ENCODE measurements around the gene TXNL4A.
"Not testable (repeated sequence)": the region's sequence is repeated elsewhere in the genome, so short reads cannot be mapped to it uniquely, and the experiment has no call there.

TXNL4A gene, protein sequence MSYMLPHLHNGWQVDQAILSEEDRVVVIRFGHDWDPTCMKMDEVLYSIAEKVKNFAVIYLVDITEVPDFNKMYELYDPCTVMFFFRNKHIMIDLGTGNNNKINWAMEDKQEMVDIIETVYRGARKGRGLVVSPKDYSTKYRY

DNA sequence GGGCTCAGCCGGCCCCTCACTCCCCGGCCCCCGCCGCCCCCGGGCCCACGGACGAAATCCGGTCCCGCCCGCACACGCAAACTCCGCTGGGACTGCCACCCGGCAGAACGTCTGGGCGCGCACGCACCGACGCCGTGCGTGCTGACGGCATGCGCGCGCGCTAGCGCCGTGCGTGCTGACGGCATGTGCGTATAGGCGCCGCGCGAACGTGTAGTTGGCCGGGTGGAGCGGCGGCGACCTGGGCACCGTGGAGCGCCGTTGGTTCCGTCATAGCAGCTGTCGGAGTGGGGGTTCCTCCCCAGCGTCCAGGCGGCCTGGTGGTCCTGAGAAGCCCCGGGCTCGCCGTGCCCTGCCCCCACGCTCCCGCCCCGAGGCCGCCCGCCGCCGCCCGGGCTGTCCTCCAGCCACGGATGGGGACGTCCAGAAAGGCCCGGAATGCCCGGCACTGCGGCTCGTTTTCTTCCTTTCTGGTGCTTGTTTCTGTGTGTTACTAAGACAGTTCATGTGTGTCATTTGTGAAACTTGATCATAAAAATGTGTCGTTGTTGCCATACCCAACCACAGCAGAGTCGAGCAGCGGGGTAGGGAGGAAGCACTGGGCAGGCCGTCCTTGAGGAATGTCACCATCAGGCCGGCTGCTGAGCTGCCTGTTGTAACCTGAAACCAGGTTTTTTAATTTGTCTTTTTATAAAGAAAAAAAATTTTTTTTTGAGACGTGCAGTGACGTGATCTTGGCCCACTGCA is at the start of gene TXNL4A:
Gene TXNL4A (minus strand): TSS at position 113 of the 744 bp plus-strand sequence. CDS start 171 bp downstream, outside the sequence.
- DNase-seq, result peak; percentile 32

GRCh38 chr18:80037300-80037699 is 48.9 kb upstream of the TXNL4A start:
- DNase-seq, result no peak

- peak; percentile 2 for DNase-seq
Observed at GRCh38 chr18:80035997-80036396, 47.6 kb upstream of the TXNL4A start.

DNA sequence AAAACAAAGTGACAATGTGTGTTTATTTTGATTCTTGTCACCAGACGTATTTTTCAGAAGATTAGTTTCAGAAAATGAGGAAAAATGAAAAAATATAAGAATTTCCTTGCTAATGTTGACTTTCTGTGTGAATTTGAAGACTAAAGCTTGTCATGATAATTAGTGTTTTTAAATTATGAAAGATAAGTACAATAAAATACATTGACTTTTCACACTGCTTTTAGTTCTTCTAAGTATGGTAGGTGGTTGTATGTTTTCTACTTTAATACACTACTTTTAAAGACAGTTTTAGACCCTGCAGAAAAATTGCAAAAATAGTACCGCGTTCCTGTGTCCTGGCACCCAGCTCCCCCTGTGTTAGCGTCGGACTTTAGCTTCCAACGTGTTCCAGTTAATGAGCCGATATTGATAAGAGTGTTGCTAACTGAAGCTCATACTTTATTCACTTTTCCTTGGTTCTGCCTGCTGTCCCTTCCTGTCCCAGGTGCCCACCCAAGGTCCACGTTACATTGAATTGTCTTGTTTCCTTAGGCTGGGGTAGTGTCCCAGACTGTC is 46.6 kb upstream of the TXNL4A start:
- DNase-seq, result no peak

DNA sequence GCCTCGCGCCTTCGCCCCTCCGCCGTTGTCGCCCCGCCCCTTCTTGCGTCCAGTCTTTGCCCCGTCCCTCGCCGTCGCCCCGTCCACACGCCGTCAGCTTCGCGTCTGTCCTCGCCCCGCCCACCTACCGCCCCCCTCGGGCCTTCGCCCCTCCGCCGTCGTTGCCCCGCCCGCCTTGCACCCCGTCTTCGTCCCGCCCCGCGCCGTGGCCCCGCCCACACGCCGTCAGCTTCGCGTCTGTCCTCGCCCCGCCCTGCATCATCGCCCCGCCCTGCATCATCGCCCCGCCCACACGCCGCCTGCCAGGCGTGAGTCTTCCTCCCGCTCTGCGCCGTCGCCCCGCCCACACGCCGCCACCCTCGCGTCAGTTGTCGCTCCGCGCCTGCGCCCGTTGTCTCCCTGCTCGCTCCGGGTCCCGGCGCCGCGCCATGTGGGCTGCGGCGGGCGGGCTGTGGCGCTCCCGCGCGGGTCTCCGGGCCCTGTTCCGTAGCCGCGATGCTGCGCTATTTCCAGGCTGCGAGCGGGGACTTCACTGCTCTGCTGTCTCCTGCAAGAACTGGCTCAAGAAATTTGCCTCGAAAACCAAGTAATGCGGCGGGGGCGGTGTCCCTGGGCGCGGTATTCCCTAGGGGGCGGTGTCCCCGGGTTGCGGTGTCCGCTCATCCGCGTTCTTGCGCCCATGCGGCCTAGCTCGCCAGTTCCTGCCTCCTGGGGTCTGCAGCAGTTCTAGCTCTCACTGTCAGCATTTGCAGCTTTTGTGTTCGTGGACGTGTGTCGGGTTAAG is 45.9 kb upstream of the TXNL4A start, which contains the start of gene RBFA:
Gene RBFA (plus strand): TSS at position 367 of the 784 bp plus-strand sequence. CDS start 62 bp downstream, at position 429.
- peak; percentile 88 for DNase-seq

- DNase-seq, result peak; percentile 88
Observed at GRCh38 chr18:80033181-80034067, 45.1 kb upstream of the TXNL4A start.

DNA sequence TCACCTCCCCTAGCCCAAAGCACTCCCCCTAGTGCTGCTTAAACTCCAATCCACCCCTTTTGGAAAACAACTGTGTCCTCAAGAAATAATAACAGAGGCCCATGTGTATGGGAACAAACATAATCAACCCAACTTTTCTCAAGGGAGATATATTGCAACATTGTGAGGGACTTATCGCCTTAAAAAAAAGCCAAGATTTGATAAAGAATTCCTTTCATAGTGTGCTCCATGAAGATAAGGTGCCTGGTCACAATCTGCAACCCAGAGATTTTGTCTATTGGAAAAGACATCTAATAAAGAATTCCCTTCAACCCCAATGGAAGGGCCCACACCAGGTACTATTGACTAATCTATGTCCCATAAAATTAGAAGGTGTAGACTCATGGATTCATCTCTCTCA is 41.3 kb upstream of the TXNL4A start:
- no peak for DNase-seq

DNA sequence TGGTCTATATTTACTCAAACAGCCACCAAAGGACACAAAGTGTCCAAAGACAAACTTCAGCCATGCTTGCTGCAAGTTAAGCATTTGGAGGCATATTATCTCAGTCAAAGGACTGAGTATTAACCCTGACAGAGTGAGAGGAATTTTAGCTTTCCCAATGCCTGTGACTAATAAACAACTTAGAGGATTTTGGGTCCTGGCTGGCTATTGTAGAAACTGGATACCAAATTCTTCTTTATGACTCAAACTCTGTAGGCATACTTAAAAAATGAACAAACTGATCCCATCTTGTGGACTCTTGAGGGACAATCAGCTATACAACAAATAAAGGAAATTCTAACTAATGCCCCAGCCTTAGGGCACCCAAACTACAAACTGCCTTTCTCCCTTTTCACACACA is 39.4 kb upstream of the TXNL4A start:
- not testable (repeated sequence) for DNase-seq

DNA sequence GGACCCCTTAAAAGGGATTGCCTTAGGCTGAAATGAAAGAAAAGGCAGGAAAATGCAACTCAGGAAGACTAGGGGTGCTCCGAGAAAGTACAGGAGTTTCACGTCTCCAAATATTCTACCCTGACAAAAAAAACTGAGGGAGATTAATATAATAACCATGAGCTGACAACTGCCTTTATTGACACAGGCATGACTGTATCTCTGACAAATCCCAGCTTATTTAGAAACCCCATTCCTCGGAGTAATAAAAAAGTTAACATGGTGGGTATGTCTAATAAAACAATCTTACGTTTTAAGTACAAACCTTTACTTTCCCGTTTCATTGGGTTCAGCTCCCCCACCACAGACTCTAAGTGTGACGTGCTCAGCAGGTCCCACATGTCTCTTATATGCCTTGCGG is 38.0 kb upstream of the TXNL4A start:
- no peak for DNase-seq

GRCh38 chr18:80023173-80023572 is 34.8 kb upstream of the TXNL4A start:
- no peak for DNase-seq

- DNase-seq, result no peak
Observed at GRCh38 chr18:80022613-80023012, 34.2 kb upstream of the TXNL4A start.

DNA sequence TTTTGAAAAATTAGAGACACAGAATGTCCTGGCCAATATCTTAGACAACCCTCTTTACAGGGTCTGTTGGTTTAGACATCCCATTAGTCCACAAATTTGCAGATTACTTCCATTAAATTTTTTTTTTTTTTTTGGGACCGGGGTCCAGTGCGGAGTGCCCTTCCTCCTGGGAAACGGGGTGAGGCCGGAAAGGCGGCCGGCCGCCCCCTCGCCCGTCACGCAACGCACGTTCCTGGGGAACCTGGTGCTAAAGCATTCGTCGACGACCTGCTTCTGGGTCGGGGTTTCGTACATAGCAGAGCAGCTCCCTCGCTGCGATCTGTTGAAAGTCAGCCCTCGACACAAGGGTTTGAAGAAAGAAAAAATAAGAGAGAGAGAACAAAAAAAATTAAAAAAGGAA is 24.4 kb upstream of the TXNL4A start:
- DNase-seq, result no peak

- DNase-seq, result not testable (repeated sequence)
Observed at GRCh38 chr18:80011496-80012137, 23.3 kb upstream of the TXNL4A start.

DNA sequence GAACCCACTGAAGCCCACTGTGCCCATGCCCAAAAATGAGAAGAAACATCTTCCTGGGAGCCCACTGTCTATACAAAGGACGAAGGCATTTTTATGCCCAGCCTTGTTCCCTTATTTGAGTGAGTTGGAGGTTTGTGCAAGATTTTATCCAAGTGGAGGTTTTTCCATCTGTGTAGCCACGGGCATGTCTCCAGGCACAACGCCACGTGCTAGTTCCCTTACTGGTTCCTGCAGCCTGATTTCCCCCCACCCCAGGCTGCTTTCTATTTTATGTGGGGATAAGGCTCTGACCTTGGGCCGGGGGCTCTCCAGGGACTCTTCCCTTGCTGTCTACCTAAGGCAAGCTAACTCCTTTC is 22.2 kb upstream of the TXNL4A start:
- no peak for DNase-seq

- no peak for DNase-seq
Observed at GRCh38 chr18:80009661-80010550, 21.5 kb upstream of the TXNL4A start.

DNA sequence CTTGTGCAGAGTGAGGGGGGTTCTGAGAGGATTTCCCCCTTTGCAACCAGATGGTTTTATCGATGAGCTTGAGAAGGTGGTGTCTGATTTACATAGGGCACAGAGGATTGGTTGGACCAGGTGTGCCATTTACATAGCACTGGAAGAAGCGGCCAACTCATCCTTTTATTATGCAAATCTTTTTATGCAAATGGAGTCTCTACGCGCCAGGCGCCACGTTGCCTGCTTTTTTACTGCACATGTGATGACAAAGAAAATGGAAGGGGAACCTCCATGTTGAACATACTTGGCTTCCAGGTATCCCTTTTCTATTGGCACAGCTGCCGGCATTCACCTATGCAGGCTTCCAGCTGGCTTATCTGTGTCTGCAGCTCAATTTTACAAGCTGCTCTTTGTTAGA is 18.4 kb upstream of the TXNL4A start:
- DNase-seq, result no peak

DNA sequence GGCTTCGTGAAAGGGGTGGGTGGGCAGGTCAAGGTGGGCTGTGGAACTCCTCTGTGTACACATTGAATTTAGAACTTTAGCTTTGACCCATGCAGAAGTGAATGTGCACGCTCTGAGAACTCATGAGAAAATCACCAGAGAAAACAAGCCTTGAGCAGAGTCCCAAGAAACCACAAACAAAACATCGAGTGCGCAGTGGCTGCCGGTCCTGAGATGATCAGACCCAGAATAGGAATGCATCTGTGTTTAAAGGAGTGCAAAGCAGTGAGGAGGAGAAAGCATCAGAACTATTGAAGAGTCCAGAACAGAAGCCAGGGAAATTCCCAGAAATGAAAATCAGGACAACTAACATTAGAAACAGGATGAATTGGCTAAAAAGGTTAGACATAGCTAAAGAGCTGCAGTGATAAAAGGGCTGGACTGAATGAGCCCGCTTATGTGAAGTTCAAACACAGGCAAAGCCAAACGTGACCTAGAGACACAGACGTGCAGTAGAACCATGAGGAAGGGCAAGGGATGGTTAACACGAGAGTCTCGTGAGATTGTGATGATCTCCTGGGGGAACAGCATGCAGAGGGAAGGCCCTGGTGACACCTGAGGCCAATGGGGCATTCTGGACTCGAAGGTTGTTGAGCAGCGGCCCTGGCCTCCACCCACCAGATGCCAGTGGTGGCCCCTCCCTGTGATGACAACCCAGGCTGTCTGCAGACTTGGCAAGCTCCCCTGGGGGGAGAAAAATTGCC is 16.4 kb upstream of the TXNL4A start:
- no peak for DNase-seq

- DNase-seq, result no peak
Observed at GRCh38 chr18:80002468-80002867, 14.1 kb upstream of the TXNL4A start.

- DNase-seq, result no peak
Observed at GRCh38 chr18:80000877-80001276, 12.5 kb upstream of the TXNL4A start.

- DNase-seq, result not testable (repeated sequence)
Observed at GRCh38 chr18:79999701-80000100, 11.3 kb upstream of the TXNL4A start.
